HG03064 (cell line): ENCODE measurements around the gene SCN1B.
"Not testable (repeated sequence)": the region's sequence is repeated elsewhere in the genome, so short reads cannot be mapped to it uniquely, and the experiment has no call there.

Source experiments
- ATAC-seq: cut with Tn5 transposase; IDR thresholded peaks from one replicate; pipeline ENCODE4 v1.9.1; 2021; ENCODE audit warnings: low read depth; ENCODE audit not compliant: unreplicated experiment

Gene SCN1B

DNA sequence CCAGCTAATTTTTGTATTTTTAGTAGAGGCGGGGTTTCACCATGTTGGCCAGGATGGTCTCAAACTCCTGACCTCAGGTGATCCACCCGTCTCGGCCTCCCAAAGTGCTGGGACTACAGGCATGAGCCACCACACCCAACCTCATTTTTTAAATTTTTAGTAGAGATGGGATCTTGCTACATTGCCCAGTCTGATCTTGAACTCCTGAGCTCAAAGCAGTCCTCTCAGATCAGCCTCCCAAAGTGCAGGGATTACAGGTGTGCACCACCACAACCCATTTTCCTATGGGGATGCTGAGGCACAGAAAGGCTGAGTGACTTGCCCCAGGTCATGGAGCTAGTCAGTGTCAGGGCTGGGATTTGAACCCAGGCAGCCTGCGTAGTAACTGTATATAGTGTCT, 21.0 kb downstream of the SCN1B start:
- not testable (repeated sequence) for ATAC-seq

DNA sequence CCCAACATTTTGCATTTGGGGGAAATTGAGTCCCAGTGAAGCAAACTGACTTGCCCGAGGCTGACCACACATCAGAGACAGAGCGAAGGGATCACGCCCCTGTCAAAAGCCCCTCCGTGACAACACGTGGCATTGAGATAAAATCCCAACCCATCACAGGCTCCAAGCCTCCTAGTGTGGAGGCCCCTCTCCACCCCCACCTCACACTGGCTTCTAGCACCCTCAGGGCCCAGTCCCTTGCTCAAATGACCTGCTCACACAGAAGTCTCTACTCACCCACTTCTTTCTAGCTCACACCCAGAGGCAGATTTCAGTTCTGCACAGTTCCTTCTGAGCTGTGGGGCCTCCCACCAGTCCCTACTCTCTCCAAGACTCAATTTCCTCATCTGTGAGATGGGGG, 21.5 kb downstream of the SCN1B start:
- ATAC-seq = no peak

DNA sequence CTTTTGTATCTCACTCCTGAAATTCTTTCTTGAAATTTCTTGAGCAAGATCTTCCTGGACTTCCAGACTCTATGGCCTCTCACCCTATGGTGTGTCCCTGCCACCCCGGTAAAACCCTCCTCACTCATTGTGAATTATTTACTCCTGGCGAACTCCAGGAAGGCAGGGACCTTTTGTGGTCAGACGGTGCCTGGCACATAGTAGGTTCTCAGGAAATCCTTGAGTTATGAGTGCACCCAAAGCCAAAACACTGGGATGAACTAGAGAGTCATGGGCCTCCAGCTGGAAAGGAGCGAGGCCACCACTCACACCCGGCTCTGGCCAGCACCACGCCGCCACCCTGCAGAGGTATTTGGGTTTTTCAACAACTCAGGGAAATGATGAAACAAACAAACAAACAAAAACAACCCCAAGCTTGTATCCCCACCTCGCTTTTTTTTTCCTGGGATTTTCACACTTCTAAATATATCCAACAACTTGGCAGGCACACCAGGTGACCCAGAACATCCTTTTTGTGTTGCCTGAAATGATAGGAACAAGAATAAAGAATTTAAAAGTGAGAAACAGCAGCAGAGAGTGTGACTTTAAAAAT, 22.4 kb downstream of the SCN1B start:
- ATAC-seq = no peak

DNA sequence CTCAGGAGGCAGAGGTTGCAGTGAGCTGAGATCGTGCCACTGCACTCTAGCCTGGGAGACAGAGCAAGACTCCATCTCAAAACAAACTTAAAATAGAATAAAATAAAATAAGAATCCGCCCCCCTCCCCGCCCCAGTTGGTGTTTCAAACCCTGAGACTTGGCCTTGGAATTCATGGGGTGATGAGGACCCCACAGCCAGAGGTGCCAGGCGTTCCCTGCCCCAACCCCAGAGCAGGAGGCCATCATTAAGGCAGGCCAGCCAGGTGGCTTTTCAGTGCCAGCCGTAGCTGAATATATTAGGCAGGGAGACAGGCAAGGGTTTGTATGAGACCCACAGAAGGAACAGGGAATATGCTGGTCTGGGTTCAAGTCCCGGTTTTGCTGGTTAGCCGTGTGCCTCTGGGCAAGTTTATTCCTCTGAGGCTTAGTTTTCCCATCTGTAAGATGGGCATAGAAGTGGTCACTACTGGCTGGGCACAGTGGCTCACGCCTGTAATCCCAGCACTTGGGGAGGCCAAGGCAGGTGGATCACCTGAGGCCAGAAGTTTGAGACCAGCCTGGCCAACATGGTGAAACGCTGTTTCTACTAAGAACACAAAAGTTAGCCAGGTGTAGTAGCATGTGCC, 23.5 kb downstream of the SCN1B start:
- no peak for ATAC-seq

DNA sequence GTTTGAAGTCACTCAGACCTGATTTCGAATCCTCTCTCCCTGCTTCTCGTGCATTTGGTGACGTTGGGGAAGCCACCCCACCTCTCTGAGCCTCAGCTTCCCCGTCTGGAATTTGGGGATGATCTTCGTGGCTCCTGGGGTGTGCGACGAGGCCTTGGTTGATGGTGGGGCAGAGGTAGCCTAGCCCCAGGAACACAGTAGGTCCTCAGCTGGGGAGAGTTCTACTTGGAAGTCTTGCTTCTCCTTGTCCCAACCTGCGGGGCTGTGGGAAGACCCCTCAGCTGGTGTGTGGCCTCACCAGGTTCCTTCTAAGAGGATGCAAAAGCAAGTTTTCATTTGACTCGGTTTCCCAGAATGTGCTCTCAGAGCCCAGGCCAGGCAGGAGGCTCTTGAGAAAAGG, 24.4 kb downstream of the SCN1B start:
- ATAC-seq = no peak

DNA sequence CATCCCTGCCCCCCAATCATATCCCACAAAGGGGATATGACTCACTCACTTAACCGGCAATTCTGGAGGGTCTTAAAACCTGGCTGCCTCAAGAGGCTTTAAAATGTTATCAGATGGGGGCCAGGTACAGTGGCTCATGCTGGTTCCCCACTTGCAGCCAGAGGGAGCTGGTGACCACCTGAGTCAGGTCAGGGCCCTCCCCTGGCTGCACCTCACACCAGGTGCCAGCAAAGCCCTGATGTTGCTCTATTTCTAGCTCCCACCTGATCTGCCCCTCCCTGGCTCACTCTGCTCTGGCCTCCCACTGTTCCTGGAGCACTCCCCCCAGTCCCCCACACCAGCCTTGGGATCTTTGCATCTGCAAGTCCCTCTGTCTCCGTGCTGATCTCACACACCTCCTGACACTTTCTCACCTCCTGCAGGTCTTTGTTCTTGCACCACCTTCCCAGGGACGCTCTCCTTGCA, 25.5 kb downstream of the SCN1B start:
- ATAC-seq = no peak

DNA sequence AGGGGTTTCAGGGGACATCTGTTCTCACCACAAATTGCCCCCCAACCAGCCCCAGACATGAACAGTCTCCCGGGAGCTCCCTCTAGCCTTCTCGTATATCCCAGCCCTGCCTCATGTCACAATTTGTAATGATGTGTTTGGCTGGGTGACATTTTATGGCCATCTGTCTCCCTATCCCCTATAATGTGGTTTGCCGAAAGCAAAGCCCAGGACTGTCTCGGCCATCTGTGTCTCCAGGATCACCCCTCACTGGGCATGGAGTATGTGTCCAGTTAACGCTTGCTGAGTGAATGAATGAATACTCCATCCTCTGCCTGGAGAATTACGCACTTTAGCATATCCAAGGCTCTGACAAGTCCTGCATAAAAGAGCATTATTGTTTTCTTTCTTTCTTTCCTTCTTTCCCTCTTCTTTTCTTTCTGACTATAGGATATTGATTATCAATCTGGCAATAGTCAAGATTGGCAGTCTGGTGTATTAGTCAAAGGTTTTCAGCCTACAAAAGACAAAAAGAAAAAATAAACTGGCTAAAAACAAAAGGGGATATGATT, 26.3 kb downstream of the SCN1B start:
- ATAC-seq = no peak

DNA sequence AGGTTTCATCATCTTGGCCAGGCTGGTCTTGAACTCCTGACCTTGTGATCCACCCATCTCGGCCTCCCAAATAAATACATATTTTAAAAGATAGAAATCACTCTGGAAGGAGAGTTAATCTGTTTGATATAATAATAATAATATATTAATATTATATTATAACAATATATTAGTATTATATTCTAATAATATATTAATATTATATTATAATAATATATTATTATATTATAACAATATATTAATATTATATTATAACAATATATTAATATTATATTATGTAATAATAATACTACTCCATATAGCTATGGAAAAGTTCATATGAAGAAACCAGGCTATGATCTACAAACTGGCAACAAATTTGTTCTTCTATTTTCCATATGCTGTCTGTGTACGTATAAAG, 28.1 kb downstream of the SCN1B start:
- ATAC-seq = no peak

DNA sequence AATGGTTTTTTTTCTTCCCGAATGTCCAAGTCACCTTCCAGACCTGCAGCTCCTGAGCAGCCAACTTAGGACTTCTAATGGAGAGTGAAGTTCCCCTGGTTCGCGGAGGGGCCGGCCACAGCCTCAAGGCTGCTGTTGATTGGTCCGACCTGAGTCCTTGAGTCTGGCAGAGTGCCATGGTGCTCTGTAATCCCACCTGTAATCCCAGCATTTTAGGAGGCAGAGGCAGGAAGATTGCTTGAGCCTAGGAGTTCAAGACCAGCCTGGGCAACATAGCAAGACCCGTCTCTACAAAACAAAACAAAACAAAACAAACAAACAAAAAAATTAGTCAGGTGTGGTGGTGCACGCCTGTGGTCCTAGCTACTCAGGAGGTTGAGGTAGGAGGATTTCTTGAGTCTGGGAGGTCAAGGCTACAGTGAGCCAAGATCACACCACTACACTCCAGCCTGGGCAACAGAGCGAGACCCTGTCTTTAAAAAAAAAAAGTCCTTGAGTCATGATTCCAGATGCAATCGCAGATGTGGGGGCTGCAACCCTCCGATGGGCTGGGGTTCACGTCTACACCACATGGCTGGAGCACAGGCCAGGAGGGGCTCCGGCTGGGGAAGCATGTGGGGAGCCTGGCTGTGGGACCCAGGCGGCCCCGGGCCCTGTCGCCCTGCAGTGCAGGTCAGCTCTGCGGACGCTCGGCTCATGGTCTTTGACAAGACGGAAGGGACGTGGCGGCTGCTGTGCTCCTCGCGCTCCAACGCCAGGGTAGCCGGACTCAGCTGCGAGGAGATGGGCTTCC, 28.9 kb downstream of the SCN1B start:
- ATAC-seq = no peak

DNA sequence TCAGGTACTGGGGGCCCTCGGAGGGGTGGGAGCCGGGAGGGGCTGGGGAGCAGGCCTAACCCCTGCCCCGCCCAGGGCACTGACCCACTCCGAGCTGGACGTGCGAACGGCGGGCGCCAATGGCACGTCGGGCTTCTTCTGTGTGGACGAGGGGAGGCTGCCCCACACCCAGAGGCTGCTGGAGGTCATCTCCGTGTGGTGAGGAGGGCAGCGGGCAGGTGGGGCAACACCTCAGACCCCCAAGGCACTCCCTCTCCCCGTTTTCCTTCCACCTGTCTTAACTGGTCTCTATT, 29.5 kb downstream of the SCN1B start:
- no peak for ATAC-seq

DNA sequence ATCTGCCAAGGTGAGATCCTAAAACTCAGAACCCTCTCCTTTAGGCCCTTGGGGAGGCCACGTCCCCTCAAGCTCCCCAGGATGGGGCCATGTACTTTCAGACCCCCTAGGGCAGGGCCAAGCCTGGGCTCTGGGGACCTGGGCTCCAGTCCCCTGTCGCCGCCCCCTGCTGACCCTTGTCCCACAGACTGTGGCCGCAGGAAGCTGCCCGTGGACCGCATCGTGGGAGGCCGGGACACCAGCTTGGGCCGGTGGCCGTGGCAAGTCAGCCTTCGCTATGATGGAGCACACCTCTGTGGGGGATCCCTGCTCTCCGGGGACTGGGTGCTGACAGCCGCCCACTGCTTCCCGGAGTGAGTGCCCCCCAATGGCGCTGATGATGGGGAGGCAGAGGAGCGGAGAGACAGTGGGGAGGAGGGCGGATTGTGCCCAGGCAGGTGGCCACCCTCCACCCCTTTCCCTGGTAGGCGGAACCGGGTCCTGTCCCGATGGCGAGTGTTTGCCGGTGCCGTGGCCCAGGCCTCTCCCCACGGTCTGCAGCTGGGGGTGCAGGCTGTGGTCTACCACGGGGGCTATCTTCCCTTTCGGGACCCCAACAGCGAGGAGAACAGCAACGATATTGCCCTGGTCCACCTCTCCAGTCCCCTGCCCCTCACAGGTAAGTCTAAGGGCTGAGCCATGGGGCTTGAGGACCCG, 30.0 kb downstream of the SCN1B start:
- no peak for ATAC-seq

DNA sequence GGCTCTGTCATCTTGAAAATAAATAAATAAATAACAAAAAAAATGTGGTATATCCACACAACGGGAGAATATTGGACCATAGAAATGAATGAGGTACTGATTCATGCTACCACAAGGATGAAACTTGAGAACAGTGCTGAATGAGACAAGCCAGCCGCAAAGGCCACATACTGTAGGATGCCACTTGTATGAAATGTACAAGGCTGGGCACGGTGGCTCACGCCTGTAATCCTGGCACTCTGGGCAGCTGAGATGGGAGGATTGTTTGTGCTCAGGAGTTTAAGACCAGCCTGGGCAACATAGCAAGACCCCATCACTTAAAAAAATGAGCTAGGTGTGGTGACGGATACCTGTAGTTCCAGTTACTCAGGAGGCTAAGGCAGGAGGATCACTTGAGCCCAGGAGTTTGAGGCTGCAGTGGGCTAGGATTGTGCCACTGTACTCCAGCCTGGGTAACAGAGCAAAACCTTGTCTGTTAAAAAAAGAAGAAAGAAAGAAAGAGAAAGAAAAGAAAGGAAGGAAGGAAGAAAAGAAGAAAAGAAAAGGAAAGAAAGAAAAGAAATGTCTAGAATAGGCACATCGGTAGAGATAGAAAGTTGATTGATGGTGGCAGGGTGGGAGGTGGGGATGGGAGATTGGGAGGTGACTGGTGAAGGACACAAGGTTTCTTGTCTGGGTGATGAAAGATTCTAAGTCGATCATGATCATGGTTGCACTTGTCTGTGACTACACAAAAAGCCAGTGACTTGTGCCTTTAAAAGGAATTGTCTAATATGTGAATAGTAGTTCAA, 31.5 kb downstream of the SCN1B start:
- ATAC-seq = no peak

DNA sequence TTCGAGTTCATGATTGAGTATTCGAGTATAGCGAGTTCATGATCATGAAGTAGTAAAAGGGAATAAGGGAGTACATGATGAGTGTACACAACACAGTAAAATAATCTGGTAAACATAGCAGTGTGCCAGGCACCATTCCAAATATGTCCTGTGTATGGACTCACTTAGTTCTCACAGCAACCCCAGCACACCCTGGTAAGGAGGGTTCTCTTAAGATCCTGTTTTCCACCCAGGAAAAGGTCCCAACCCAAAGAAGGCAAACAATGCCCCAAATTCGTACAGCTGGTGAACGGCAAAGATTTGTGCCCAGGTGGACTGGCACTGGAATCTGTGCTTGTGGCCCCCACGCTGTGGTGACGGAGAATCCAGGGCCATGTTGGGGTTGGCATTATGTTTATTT, 32.7 kb downstream of the SCN1B start:
- no peak for ATAC-seq

DNA sequence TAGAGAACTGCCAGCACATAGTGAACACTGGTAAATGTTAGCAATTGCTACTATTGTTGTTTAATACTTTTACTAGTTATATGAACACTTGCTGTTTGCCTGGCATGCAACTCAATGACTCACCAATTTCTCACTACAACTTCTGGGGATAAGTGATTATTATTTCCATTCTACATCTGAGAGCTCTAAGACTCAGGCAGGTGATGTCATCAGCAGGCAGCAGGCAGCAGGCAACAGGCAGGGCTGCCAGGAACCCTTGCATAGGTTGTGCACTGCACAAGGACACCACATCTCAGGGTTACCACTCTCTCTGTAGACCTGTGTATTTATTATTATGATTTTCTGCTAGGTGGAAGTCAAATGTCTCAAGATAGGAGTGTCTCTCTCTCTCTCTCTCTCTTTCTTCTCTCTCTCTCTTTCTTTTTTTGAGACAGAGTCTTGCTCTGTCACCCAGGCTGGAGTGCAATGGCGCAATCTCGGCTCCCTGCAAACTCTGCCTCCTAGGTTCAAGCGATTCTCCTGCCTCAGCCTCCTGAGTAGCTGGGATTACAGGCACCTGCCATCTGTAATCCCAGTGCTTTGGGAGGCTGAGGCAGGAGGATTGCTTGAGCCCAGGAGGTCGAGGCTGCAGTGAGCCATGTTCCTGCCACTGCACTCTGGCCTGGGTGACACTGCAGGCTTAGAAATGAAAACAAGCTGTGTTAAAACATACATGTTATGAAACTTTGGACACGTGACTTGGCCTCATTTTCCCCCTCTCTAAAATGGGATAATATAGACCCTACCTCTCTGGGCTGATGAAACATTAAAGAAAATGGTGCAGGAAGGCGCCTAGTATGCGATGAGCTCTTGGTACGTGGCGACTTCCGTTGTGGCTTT, 33.9 kb downstream of the SCN1B start:
- no peak for ATAC-seq

DNA sequence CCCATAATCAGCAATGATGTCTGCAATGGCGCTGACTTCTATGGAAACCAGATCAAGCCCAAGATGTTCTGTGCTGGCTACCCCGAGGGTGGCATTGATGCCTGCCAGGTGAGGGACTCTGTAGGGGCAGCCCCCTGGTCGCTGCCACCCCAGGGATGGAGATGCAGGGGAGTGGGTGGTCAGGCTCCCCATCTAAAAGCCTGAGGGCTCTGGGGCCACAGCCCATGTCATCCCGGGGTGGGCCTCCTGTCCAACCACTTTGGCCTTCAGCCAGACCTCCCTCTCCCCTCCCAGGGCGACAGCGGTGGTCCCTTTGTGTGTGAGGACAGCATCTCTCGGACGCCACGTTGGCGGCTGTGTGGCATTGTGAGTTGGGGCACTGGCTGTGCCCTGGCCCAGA, 35.3 kb downstream of the SCN1B start:
- ATAC-seq = no peak

DNA sequence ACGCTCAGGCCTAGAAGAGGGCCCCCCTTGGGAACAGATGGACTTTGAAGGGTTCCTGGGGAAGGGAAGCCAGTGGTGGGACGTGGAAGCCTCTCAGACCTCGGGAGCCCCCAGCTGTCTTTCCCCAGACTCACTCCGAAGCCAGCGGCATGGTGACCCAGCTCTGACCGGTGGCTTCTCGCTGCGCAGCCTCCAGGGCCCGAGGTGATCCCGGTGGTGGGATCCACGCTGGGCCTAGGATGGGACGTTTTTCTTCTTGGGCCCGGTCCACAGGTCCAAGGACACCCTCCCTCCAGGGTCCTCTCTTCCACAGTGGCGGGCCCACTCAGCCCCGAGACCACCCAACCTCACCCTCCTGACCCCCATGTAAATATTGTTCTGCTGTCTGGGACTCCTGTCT, 35.9 kb downstream of the SCN1B start:
- ATAC-seq = no peak

DNA sequence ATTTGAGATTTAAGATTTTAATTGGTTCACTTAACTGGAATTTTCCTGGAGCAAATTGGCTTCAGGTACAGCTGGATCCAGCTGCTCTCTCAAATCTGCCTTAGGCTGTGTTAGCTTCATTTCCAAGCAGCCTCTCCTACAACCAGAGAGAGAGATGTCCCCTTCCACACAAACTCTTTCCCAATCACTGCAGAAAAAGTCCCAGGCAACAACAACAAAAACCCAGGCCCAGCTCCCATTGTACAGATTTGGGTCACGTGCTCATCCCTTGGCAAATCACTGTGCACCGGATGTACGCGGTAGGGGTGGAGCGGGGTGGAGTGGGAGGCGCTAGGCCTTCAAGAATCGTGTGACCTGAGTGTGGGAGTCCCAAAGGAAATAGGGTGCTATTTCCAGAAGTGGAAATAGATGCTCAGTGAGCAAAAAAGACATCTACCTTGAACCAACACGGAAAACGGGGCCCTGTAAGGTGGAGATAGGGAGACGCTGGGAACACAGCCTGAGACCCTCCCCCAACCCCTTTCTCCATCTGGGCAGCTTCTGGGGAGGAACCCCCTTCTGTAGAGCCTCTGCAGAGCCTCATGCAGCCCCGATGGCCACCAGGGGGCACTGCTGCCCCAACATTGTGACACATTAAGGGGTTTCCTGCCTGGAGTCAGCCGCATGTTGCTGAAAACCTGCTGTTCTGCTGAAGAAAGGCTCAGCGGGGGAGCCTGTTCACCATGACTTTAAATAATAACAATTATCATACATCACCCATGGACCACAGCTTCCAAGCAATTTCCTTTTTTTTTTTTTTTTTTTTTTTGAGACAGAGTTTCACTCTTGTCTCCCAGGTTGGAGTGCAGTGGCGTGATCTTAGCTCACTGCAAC, 36.7 kb downstream of the SCN1B start:
- no peak for ATAC-seq

DNA sequence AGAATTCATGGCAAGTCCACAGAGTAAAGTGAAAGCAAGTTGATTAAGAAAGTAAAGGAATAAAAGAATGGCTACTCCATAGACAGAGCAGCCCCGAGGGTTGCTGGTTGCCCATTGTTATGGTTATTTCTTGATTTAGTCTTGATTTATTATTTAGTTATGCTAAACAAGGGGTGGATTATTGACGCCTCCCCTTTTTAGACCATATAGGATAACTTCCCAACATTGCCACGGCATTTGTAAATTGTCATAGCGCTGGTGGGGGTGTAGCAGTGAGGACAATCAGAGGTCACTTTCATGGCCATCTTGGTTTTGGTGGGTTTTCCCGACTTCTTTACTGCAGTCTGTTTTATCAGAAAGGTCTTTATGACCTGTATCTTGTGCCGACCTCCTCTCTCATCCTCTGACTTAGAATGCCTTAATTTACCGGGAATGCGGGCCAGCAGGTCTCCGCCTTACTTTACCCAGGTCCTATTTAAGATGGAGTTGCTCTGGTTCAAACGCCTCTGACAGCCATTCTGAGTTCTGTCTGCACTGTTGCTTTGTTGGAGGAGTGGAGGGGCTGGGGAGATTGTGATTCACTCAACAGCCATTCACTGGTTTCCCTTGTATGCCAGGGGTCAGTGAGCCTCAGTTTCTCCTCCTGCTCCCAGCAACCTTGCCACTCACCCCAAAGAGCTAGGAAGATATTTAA, 38.8 kb downstream of the SCN1B start:
- no peak for ATAC-seq
